Spleen (tissue), 11 donors: ENCODE results near the gene CALCR. TPM values are rescaled to one million over a fixed set of nuclear protein-coding genes. Genes with fewer than 3 reads are reported as not detected.

Experiments
- DNase-seq: peaks from one replicate; pipeline ENCODE4 v3.0.0-alpha.2; 2020
- H3K27ac ChIP-seq, 8 donors: fragments of 200-600 bp; sonication (generic) in 7 of 8; 1 replicate in 4 of 8; 2 replicates in 4 of 8; pipeline versions ENCODE4 v1.5.0 to v1.8.0; 2016 to 2021; ENCODE audit warnings: inconsistent platforms in 4 of 8, mild to moderate bottlenecking in 4 of 8, moderate library complexity in 1 of 8
- H3K27me3 ChIP-seq, 7 donors: fragments of 200-600 bp; sonication (generic) in 6 of 7; replicated peaks in 1 of 7; 1 replicate in 4 of 7; 2 replicates in 3 of 7; pipeline versions ENCODE4 v1.5.0 to v1.8.0; 2016 to 2021; ENCODE audit warnings: inconsistent platforms in 3 of 7, mild to moderate bottlenecking in 1 of 7
- H3K36me3 ChIP-seq, 6 donors: fragments of 200-600 bp; sonication (generic) in 5 of 6; 1 replicate in 4 of 6; 2 replicates in 2 of 6; pipeline versions ENCODE4 v1.5.0 to v1.8.0; 2016 to 2021; ENCODE audit warnings: inconsistent platforms in 2 of 6
- H3K4me1 ChIP-seq, 6 donors: fragments of 200-600 bp; sonication (generic) in 5 of 6; 1 replicate in 3 of 6; 2 replicates in 3 of 6; pipeline versions ENCODE4 v1.5.0 to v1.8.0; 2016 to 2021; ENCODE audit warnings: inconsistent platforms in 3 of 6
- H3K4me3 ChIP-seq, 8 donors: fragments of 200-600 bp; sonication (generic) in 7 of 8; 1 replicate in 4 of 8; 2 replicates in 4 of 8; pipeline versions ENCODE4 v1.5.0 to v1.8.0; 2016 to 2021; ENCODE audit warnings: inconsistent platforms in 4 of 8, mild to moderate bottlenecking in 4 of 8, moderate library complexity in 2 of 8
- H3K9me3 ChIP-seq, 8 donors: fragments of 200-600 bp; sonication (generic) in 7 of 8; 1 replicate in 4 of 8; 2 replicates in 4 of 8; pipeline versions ENCODE4 v1.5.0 to v1.8.0; 2016 to 2021; ENCODE audit warnings: inconsistent platforms in 4 of 8
- POLR2A ChIP-seq, 3 donors: fragments of 450-650 bp; IDR thresholded peaks; one replicate each; pipeline ENCODE4 v1.5.1; 2017; ENCODE audit warnings: antibody characterized with exemption in 3 of 3, mild to moderate bottlenecking in 1 of 3
- POLR2AphosphoS5 ChIP-seq, 3 donors: sonication (generic); formaldehyde crosslinking; IDR thresholded peaks; one replicate each; pipeline ENCODE4 v1.5.1; 2017; ENCODE audit warnings: antibody characterized with exemption in 3 of 3
- WGBS, 5 donors: extraction: QIAGEN DNeasy Blood & Tissue Kit in 3 of 5; methylation state at CpG; one replicate each; pipeline versions ENCODE4 v1.1.5 to v1.1.7; 2013 to 2018; 5-methylcytosine and 5-hydroxymethylcytosine counted together
- intact Hi-C: fragments of 100-400 bp; cut with DNase I; formaldehyde crosslinking; loops from one replicate; pipeline ENCODE4 v1.15.0; 2023; ENCODE audit warnings: low total_unique reads
- polyA plus RNA-seq, 3 donors: library from polyadenylated mRNA; stranded (reverse); fragments of 200-250 nt; gene quantifications; one replicate each; pipeline ENCODE4 v1.2.1, GENCODE V29; 2013
- total RNA-seq, 7 donors: library from RNA; depleted of rRNA in 3 of 7; stranded (reverse); fragments of >200 nt in 3 of 7; fragmentation: NEBNext Ultra II Directional in 4 of 7; extraction: Animal tissue kit (Norgen Biotek cat#: 25700) in 4 of 7; gene quantifications; one replicate each; pipeline versions ENCODE4 v1.1.0 to v1.2.1, GENCODE V29; 2016 to 2021
- TF ChIP-seq, protein P1 (sequence below), 11 experiments: fragments of 200-600 bp in 7 of 11; fragments of 450-650 bp in 4 of 11; sonication (generic) in 4 of 11; IDR thresholded peaks in 8 of 11; conservative IDR thresholded peaks in 3 of 11; 1 replicate in 7 of 11; 2 replicates in 4 of 11; pipeline versions ENCODE4 v1.4.0 to v1.8.0; 2016 to 2021; ENCODE audit warnings: antibody characterized with exemption in 11 of 11, inconsistent platforms in 4 of 11, mild to moderate bottlenecking in 1 of 11
- donor health status: healthy with polysubstance abuse.
- donor health status: DM: no; HTN: no; CAD: no; lungs with moderate emphysema.
- donor health status: DM: no; HTN: no; CAD: no.
- donor health status: Bipolar disorder and iron deficiency.
- donor health status: healthy.
- donor health status: DM: no; HTN: no; CAD: no.
- donor health status: DM: yes; HTN: yes; CAD: no.

Gene CALCR
- total and polyA plus RNA-seq, 10 donors = not detected

DNA sequence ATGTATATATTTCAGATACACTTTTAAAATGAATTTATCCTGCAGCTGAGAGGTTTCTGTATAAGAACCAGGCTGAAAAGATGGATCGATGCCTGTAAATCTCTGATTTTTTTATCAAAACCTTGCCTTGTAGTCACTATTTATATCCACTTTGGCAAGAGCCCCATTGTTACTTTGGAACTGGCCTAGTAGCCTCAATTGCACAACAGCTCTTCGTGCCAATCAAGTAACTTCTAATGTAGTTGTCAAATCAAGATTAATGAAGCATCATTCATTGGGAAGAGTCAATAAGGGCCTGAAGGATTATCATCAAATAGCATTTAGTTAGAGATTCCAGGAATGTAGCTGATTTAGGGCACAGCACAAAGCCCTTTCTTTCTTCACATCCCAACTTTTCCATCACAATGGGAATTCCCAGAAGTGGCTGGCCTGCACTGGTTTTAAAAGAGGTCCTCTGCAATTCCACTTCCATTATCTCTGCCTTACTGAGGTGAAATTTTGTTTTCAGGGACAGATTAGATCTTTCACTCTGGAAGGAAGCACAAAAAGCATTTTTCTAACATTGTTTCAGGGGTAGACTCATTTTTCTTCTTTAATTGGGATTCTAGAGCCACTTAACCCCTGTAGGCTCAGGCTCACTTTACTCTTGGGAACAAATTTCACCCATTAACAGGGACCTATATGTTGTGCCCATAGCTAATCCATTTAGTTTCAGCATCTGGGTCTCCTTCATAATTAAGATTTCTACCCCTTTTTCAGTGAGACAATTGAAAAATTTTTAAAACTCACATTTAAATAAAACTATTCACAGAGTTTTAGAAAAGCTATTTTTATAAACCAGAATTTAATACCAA, 97.8 kb downstream of the CALCR start:
- Histone ChIP-seq H3K9me3 (no peaks in the 10 kb centered on the region), H3K27me3 (no peaks in the 10 kb centered on the region), H3K4me1 (no peaks in the 10 kb centered on the region), H3K4me3 (no peak overlapping the region), H3K27ac (no peak overlapping the region), H3K36me3 (no peaks in the 10 kb centered on the region)
- 70 to 85% (median 76%) methylated on average over 2 of the region's 2 CpGs for WGBS, 5 donors
- no peak for TF ChIP-seq POLR2AphosphoS5 (IDR thresholded peaks at IDR 0.05)
- TF ChIP-seq, protein P1, sequence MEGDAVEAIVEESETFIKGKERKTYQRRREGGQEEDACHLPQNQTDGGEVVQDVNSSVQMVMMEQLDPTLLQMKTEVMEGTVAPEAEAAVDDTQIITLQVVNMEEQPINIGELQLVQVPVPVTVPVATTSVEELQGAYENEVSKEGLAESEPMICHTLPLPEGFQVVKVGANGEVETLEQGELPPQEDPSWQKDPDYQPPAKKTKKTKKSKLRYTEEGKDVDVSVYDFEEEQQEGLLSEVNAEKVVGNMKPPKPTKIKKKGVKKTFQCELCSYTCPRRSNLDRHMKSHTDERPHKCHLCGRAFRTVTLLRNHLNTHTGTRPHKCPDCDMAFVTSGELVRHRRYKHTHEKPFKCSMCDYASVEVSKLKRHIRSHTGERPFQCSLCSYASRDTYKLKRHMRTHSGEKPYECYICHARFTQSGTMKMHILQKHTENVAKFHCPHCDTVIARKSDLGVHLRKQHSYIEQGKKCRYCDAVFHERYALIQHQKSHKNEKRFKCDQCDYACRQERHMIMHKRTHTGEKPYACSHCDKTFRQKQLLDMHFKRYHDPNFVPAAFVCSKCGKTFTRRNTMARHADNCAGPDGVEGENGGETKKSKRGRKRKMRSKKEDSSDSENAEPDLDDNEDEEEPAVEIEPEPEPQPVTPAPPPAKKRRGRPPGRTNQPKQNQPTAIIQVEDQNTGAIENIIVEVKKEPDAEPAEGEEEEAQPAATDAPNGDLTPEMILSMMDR (IDR thresholded peaks at IDR 0.05 in 8 of 11, conservative IDR thresholded peaks at IDR 0.05 in 3 of 11) = no peak
- intact Hi-C loops = no loop called here
- DNase-seq = no peak

DNA sequence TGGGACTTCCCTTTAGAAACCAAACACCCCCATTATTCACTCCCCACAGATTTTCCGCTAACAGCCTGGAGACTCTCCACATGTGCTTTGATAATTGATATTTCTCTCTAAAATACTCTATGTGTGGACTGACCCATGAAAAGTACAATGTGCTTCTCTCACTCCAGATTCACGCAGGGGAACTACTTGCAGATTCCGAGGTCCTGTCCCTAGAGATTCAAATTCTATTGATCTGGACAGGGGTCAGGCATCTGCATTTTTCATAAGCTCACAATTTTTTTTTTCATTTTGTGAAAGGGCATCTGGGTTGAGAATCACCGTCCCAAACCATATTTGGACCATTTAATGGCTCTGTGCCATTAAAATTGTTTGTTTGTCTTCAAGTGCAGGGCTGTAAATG, 98.7 kb downstream of the CALCR start:
- H3K27ac ChIP-seq = no peak overlapping the region
- TF ChIP-seq, protein P1 (IDR thresholded peaks at IDR 0.05 in 8 of 11, conservative IDR thresholded peaks at IDR 0.05 in 3 of 11) = no peak
- TF ChIP-seq POLR2AphosphoS5 (IDR thresholded peaks at IDR 0.05) (no peak), POLR2A (IDR thresholded peaks at IDR 0.05) (no peak)
- no peak overlapping the region for H3K4me3 ChIP-seq
- no peak for DNase-seq
- H3K36me3 ChIP-seq = no peaks in the 10 kb centered on the region
- intact Hi-C loops = no loop called here
- H3K4me1 ChIP-seq = no peaks in the 10 kb centered on the region
- WGBS, 5 donors = 73 to 88% (median 83%) methylated on average over 4 of the region's 4 CpGs
- H3K27me3 ChIP-seq = no peaks in the 10 kb centered on the region
- H3K9me3 ChIP-seq = no peaks in the 10 kb centered on the region

DNA sequence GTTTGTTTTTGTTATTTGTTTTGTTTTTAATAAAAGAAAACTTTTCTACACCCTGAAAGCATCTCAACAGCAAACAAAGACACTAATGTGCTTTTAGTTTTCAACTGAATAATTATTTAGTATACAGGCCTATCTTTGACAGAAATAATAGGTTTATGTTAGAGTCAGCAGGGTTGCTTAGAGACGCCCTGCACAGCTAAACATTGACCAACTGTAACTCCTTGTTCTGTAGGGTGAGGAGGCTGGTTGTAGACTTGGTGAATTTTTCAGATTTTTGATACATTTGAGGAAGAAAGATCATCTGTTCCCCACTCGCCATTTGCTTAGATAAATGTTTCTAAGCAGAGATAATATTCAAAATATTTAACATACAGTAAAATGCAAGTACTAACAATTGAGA, 103.1 kb downstream of the CALCR start:
- TF ChIP-seq, protein P1 (IDR thresholded peaks at IDR 0.05 in 8 of 11, conservative IDR thresholded peaks at IDR 0.05 in 3 of 11) = no peak
- no peak for TF ChIP-seq POLR2AphosphoS5 (IDR thresholded peaks at IDR 0.05)
- no peak for TF ChIP-seq POLR2A (IDR thresholded peaks at IDR 0.05)
- H3K36me3 ChIP-seq = no peaks in the 10 kb centered on the region
- intact Hi-C loops = no loop called here
- no peak for DNase-seq
- H3K27me3 ChIP-seq = no peaks in the 10 kb centered on the region
- H3K9me3 ChIP-seq = no peaks in the 10 kb centered on the region
- WGBS, 5 donors = 77 to 88% (median 86%) methylated on average over 2 of the region's 2 CpGs
- H3K4me1 ChIP-seq = no peaks in the 10 kb centered on the region
- H3K4me3 ChIP-seq = no peak overlapping the region
- H3K27ac ChIP-seq = no peak overlapping the region

- Histone ChIP-seq H3K27me3 (no peaks in the 10 kb centered on the region), H3K4me3 (no peak overlapping the region), H3K27ac (no peak overlapping the region), H3K36me3 (no peaks in the 10 kb centered on the region), H3K9me3 (no peaks in the 10 kb centered on the region), H3K4me1 (no peaks in the 10 kb centered on the region)
- no peak for DNase-seq
- intact Hi-C loops = no loop called here
- no peak for TF ChIP-seq POLR2AphosphoS5 (IDR thresholded peaks at IDR 0.05)
- TF ChIP-seq, protein P1 (IDR thresholded peaks at IDR 0.05 in 8 of 11, conservative IDR thresholded peaks at IDR 0.05 in 3 of 11) = no peak
- TF ChIP-seq POLR2A (IDR thresholded peaks at IDR 0.05) = no peak
- 84 to 95% (median 89%) methylated on average over 2 of the region's 2 CpGs for WGBS, 5 donors
Observed at GRCh38 chr7:93463764-93464163, 110.8 kb downstream of the CALCR start.
